ENCODE results near the gene TTLL8.

GRCh38 chr22:50040717-50041116 is 17.4 kb downstream of the TTLL8 start:
- TF ChIP-seq CTCF (IDR thresholded peaks at IDR 0.05) (no peak), FOXK1 (CRISPR knock-in tag; IDR thresholded peaks at IDR 0.05) (no peak), ZNF263 (CRISPR knock-in tag; IDR thresholded peaks at IDR 0.05; ENCODE audit: low read depth) (no peak), ZSCAN18 (CRISPR knock-in tag; IDR thresholded peaks at IDR 0.05) (no peak), NFYB (CRISPR knock-in tag; conservative IDR thresholded peaks at IDR 0.05; ENCODE audit: low read depth) (no peak), ESRRA (CRISPR knock-in tag; IDR thresholded peaks at IDR 0.05; ENCODE audit: borderline replicate concordance) (no peak), PREB (CRISPR knock-in tag; IDR thresholded peaks at IDR 0.05; ENCODE audit: borderline replicate concordance) (no peak)

Measured in WTC11 (cell line).